Small intestine (tissue), 7 donors: ENCODE results near the gene CFC1B. TPM values are rescaled to one million over a fixed set of nuclear protein-coding genes. Genes with fewer than 3 reads are reported as not detected.
"Not testable (repeated sequence)": the region's sequence is repeated elsewhere in the genome, so short reads cannot be mapped to it uniquely, and the experiment has no call there.

ENCODE experiments used
- DNase-seq, 2 donors: peaks; one replicate each; pipeline versions ENCODE4 v3.0.0 to v3.0.0-alpha.2; 2013
- FAIRE-seq: peaks from 2 replicates; lab custom pipeline; 2012; peaks lifted over from hg19 to GRCh38; lab: Jason Lieb, UNC
- H3K27ac ChIP-seq, 3 donors: one replicate each; pipeline ENCODE4 v1.5.1; 2013; ENCODE audit warnings: low read length in 2 of 3, mild to moderate bottlenecking in 2 of 3, control low read depth in 1 of 3, inconsistent platforms in 1 of 3, low read depth in 1 of 3, moderate library complexity in 1 of 3
- H3K27me3 ChIP-seq, 3 donors: one replicate each; pipeline ENCODE4 v1.6.1; 2013; ENCODE audit warnings: low read length in 3 of 3, inconsistent platforms in 1 of 3; ENCODE audit not compliant: control insufficient read depth in 3 of 3, insufficient read depth in 3 of 3
- H3K36me3 ChIP-seq, 3 donors: one replicate each; pipeline ENCODE4 v1.6.1; 2013; ENCODE audit warnings: low read length in 3 of 3, inconsistent platforms in 1 of 3, low read depth in 1 of 3, mild to moderate bottlenecking in 1 of 3, moderate library complexity in 1 of 3; ENCODE audit not compliant: control insufficient read depth in 3 of 3, insufficient read depth in 2 of 3
- H3K4me1 ChIP-seq, 3 donors: one replicate each; pipeline ENCODE4 v1.6.1; 2013; ENCODE audit warnings: low read length in 2 of 3, inconsistent platforms in 1 of 3, low read depth in 1 of 3, mild to moderate bottlenecking in 1 of 3, moderate library complexity in 1 of 3; ENCODE audit not compliant: control insufficient read depth in 3 of 3, insufficient read depth in 2 of 3
- H3K4me3 ChIP-seq, 3 donors: one replicate each; pipeline ENCODE4 v1.5.1; 2013; ENCODE audit warnings: low read length in 3 of 3, control low read depth in 1 of 3, inconsistent platforms in 1 of 3, low read depth in 1 of 3, mild to moderate bottlenecking in 1 of 3, moderate library complexity in 1 of 3
- H3K9me3 ChIP-seq, 2 donors: one replicate each; pipeline ENCODE4 v1.6.1; 2013; ENCODE audit warnings: low read depth in 1 of 2, low read length in 1 of 2; ENCODE audit not compliant: control insufficient read depth in 2 of 2, insufficient read depth in 1 of 2
- WGBS, 3 donors: extraction: QIAGEN DNeasy Blood & Tissue Kit; methylation state at CpG; one replicate each; pipeline ENCODE4 v1.1.7; 2013; 5-methylcytosine and 5-hydroxymethylcytosine counted together
- polyA plus RNA-seq, 4 donors: library from polyadenylated mRNA; stranded (reverse) in 3 of 4; unstranded in 1 of 4; fragments of 200-250 nt in 3 of 4; fragments of 120-200 nt in 1 of 4; gene quantifications; one replicate each; pipeline versions ENCODE4 v1.2.1 to v1.2.3, GENCODE V29; 2013
- donor health status: healthy with polysubstance abuse.
- donor health status: control.
- donor health status: control.
- donor health status: Bipolar disorder and iron deficiency.
- donor health status: healthy.

CFC1B gene
- polyA plus RNA-seq, 4 donors: not detected

GRCh38 chr2:130527365-130527967, 6.4 kb downstream of the CFC1B start:
- WGBS, 3 donors: no CpG with 5 or more reads among the region's 40 CpGs
- not testable (repeated sequence) for FAIRE-seq, H3K9me3 ChIP-seq, H3K4me1 ChIP-seq, H3K27me3 ChIP-seq, H3K36me3 ChIP-seq, H3K27ac ChIP-seq, DNase-seq, H3K4me3 ChIP-seq

DNA sequence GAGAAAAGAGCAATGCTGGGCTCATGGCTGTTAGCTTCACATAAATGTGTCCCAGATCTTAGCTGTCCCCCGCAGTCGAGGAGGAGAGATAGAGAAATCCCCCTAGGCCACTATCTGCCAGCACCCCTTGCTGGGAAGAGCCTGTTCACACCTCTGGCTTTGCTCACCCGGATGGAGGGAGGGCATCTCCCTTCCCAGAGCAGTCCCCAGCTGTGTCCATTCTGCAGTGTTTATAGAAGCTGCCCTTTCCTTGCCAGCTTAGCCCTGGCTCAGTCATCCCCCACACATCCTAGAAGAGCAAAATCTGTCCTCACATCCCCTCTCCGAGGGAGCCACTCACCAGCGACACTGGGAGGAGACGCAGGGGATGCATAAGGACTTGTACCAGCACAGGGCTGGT, 8.5 kb downstream of the CFC1B start:
- not testable (repeated sequence) for H3K27ac ChIP-seq, FAIRE-seq
- WGBS, 3 donors: no CpG with 5 or more reads among the region's 6 CpGs

GRCh38 chr2:130530212-130530611, 9.2 kb downstream of the CFC1B start:
- FAIRE-seq, DNase-seq, H3K36me3 ChIP-seq, H3K4me3 ChIP-seq, H3K27me3 ChIP-seq, H3K27ac ChIP-seq, H3K4me1 ChIP-seq, H3K9me3 ChIP-seq: not testable (repeated sequence)
- no CpG with 5 or more reads among the region's 4 CpGs for WGBS, 3 donors

More for the DNA sequence above, 8.5 kb downstream of the CFC1B start:
- not testable (repeated sequence) for H3K36me3 ChIP-seq, DNase-seq, H3K4me1 ChIP-seq, H3K27me3 ChIP-seq, H3K4me3 ChIP-seq, H3K9me3 ChIP-seq

DNA sequence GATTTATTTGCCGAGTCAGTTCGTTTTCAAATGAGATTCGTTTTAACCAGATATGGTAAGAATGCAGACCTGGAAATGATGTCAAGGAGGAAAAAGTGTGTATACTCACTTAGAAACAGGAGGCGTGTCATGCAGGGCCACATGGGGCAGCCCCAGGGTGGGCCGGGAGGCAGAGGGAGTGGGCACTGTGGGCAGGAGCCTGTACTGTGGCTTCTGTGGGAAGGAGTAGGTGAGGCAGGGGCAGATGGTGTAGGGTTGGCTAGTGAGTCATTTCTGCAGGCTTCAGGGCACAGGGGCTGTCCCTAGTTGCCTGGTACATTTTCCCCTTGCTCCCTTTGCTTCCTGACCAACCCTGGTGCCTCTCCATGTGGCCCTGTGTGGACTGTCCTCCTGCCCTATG, 10.2 kb downstream of the CFC1B start:
- no CpG with 5 or more reads among the region's 5 CpGs for WGBS, 3 donors
- H3K27ac ChIP-seq, FAIRE-seq: not testable (repeated sequence)

DNA sequence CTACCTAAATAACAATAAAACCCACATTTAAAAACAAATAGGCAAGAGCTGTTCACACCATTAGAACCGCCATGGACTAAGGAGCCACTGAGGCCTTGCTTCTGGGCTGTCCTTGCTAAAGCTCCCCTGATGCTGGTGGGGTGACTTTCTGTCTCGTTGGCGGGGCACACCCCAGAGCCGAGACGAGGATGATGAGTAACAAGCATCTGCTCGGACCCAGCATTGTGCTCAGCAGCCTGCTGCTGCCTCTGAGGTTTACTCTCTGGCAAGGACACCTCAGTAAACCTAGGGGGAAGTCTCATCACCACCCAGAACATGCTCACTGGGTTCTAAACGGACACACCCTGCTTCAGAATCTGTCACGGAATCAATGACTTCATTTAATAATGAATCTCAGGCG, 10.7 kb downstream of the CFC1B start:
- not testable (repeated sequence) for H3K36me3 ChIP-seq, FAIRE-seq, H3K9me3 ChIP-seq, H3K27me3 ChIP-seq, H3K4me1 ChIP-seq, H3K27ac ChIP-seq, H3K4me3 ChIP-seq, DNase-seq
- no CpG with 5 or more reads among the region's 9 CpGs for WGBS, 3 donors

More for the DNA sequence above, 10.2 kb downstream of the CFC1B start:
- H3K4me1 ChIP-seq, H3K27me3 ChIP-seq, H3K36me3 ChIP-seq, DNase-seq, H3K9me3 ChIP-seq, H3K4me3 ChIP-seq: not testable (repeated sequence)

DNA sequence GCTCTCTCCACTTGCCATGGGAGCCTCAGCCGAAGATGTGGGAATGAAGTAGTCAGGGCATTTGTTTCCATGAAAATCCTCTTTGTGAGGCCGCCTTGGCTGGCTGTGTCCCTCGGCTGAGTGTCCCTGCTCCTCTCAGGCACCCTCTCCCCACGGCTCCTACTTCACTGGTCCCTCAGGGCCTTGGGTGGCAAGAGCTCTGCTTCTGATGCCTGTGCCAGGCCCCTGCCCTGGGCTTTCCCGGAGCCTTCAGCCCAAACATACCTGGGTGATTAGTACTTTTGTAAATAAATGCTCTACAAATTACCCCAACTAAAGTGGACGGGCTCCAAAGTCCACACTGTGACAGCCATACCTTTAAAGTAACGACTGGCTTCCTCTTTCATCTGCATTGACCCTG, 15.6 kb downstream of the CFC1B start:
- H3K27ac ChIP-seq, H3K27me3 ChIP-seq, H3K36me3 ChIP-seq, FAIRE-seq, DNase-seq, H3K4me1 ChIP-seq, H3K9me3 ChIP-seq, H3K4me3 ChIP-seq: not testable (repeated sequence)
- WGBS, 3 donors: no CpG with 5 or more reads among the region's 7 CpGs

GRCh38 chr2:130538271-130538670, 17.2 kb downstream of the CFC1B start:
- not testable (repeated sequence) for FAIRE-seq, DNase-seq, H3K27me3 ChIP-seq, H3K4me1 ChIP-seq, H3K36me3 ChIP-seq, H3K9me3 ChIP-seq, H3K27ac ChIP-seq, H3K4me3 ChIP-seq
- no CpG with 5 or more reads among the region's 9 CpGs for WGBS, 3 donors

- not testable (repeated sequence) for DNase-seq, H3K9me3 ChIP-seq, H3K4me3 ChIP-seq, FAIRE-seq, H3K27ac ChIP-seq, H3K36me3 ChIP-seq, H3K4me1 ChIP-seq, H3K27me3 ChIP-seq
- WGBS, 3 donors: no CpG with 5 or more reads among the region's 4 CpGs
These were observed 21.8 kb downstream of the CFC1B start for GRCh38 chr2:130542789-130543188.
